Breast epithelium (tissue), 4 donors: ENCODE results near the gene PTP4A1. TPM values are rescaled to one million over a fixed set of nuclear protein-coding genes. Genes with fewer than 3 reads are reported as not detected.
"Not testable (repeated sequence)": the region's sequence is repeated elsewhere in the genome, so short reads cannot be mapped to it uniquely, and the experiment has no call there.

Experiments
- DNase-seq, 2 donors: peaks; one replicate each; pipeline ENCODE4 v3.0.0-alpha.2; 2019; ENCODE audit warnings: low spot score in 2 of 2
- H3K27ac ChIP-seq, 2 donors: fragments of 200-600 bp; sonication (generic) in 1 of 2; one replicate each; pipeline ENCODE4 v1.5.1; 2016 to 2019; ENCODE audit warnings: mild to moderate bottlenecking in 1 of 2
- H3K27me3 ChIP-seq, 2 donors: fragments of 200-600 bp; sonication (generic) in 1 of 2; one replicate each; pipeline versions ENCODE4 v1.5.1 to v1.6.0; 2017 to 2019; ENCODE audit warnings: control low read depth in 1 of 2, mild to moderate bottlenecking in 1 of 2
- H3K36me3 ChIP-seq: fragments of 200-600 bp; one replicate; pipeline ENCODE4 v1.5.1; 2019
- H3K4me1 ChIP-seq, 2 donors: fragments of 200-600 bp; sonication (generic); one replicate each; pipeline ENCODE4 v1.5.1; 2016 to 2019; ENCODE audit warnings: control low read depth in 1 of 2
- H3K4me3 ChIP-seq, 3 donors: fragments of 200-600 bp; sonication (generic); 1 replicate in 2 of 3; 2 replicates in 1 of 3; pipeline ENCODE4 v1.5.1; 2016 to 2019; ENCODE audit warnings: mild to moderate bottlenecking in 3 of 3, moderate library complexity in 2 of 3
- H3K9me3 ChIP-seq, 2 donors: fragments of 200-600 bp; sonication (generic) in 1 of 2; one replicate each; pipeline ENCODE4 v1.5.1; 2016 to 2019; ENCODE audit warnings: control low read depth in 1 of 2
- CTCF ChIP-seq, 3 donors: fragments of 450-650 bp; IDR thresholded peaks; one replicate each; pipeline ENCODE4 v1.5.1; 2016 to 2017; ENCODE audit warnings: antibody characterized with exemption in 3 of 3, mild to moderate bottlenecking in 3 of 3, moderate library complexity in 3 of 3
- POLR2A ChIP-seq: fragments of 450-650 bp; IDR thresholded peaks from one replicate; pipeline ENCODE4 v1.6.1; 2016; ENCODE audit warnings: antibody characterized with exemption, mild to moderate bottlenecking, moderate library complexity
- POLR2AphosphoS5 ChIP-seq, 3 donors: sonication (generic); formaldehyde crosslinking; IDR thresholded peaks; one replicate each; pipeline ENCODE4 v1.6.1; 2017; ENCODE audit warnings: antibody characterized with exemption in 3 of 3
- intact Hi-C: fragments of 100-400 bp; cut with DNase I; formaldehyde crosslinking; loops from one replicate; pipeline ENCODE4 v1.15.1; 2023; ENCODE audit warnings: low total_unique reads
- total RNA-seq, 3 donors: library from RNA; depleted of rRNA; stranded (reverse); fragments of >200 nt; gene quantifications; one replicate each; pipeline ENCODE4 v1.1.0, GENCODE V29; 2016

The PTP4A1 gene
- total RNA-seq, 3 donors from 2014 or later: 22.9 to 38.5 (median 26.9) TPM

DNA sequence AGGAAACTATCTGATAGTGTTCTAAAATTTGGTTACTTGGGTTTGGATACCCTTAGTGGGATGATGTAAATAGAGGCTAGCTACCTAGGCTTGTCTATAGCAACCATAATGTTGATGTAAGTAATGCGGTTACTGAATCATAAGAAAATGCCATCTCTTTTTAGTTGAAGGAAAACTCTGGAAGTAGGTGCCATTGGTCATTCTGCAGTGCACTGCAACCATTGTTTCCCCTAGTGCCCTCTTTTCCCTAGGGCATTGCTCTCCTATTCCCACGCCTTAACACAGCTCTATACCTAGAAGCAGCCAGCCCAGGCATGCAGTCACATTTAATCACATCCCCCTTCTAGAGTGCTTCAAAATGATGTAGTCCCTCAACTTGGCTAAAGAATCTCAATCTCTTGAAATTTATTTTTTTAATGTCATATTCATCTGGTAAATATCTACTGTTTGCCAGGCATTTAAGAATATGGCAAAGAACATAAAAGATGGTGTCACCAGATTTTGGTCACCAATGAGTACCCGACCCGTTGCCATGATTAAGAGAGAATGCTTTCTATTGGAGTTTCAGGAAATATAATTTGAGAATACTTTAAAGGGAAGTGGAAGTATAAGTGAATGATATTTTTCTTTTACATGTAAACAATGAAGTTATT lies 10.4 kb downstream of the PTP4A1 start:
- TF ChIP-seq POLR2A: no peak
- no peak for TF ChIP-seq POLR2AphosphoS5 (IDR thresholded peaks at IDR 0.05)
- no peak for TF ChIP-seq CTCF (IDR thresholded peaks at IDR 0.05)
- Histone ChIP-seq H3K4me3 (no peak overlapping the region), H3K27ac (no peak overlapping the region), H3K9me3 (no peaks in the 10 kb centered on the region), H3K36me3 (peaks cover 6% of the 10 kb centered on the region), H3K27me3 (no peaks in the 10 kb centered on the region), H3K4me1 (no peaks in the 10 kb centered on the region)
- no peak for DNase-seq
- intact Hi-C loops: no loop called here

- no peaks in the 10 kb centered on the region for H3K4me1 ChIP-seq
- no peak overlapping the region for H3K4me3 ChIP-seq
- TF ChIP-seq POLR2A: no peak
- no peak for TF ChIP-seq CTCF (IDR thresholded peaks at IDR 0.05)
- TF ChIP-seq POLR2AphosphoS5 (IDR thresholded peaks at IDR 0.05): no peak
- no peaks in the 10 kb centered on the region for H3K27me3 ChIP-seq
- no peaks in the 10 kb centered on the region for H3K9me3 ChIP-seq
- no peak overlapping the region for H3K27ac ChIP-seq
- intact Hi-C loops: no loop called here
- no peak for DNase-seq
- H3K36me3 ChIP-seq: no peaks in the 10 kb centered on the region
Observed at GRCh38 chr6:63584125-63584514, 11.8 kb downstream of the PTP4A1 start.

DNA sequence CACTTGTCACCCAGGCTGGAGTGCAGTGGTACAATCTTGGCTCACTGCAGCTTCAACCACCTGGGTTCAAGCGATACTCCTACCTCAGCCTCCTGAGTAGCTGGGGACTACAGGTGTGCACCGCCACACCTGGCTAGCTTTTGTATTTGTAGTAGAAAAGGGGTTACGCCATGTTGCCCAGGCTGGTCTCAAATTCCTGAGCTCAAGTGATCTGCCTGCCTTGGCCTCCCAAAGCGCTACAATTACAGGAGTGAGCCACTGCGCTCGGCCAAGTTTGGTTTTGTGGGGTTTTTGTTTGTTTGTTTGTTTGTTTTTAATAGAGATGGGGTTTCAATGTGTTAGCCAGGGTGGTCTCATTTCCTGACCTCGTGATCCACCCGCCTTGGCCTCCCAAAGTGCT lies 12.3 kb downstream of the PTP4A1 start:
- TF ChIP-seq CTCF (IDR thresholded peaks at IDR 0.05): no peak
- TF ChIP-seq POLR2AphosphoS5 (IDR thresholded peaks at IDR 0.05): no peak
- TF ChIP-seq POLR2A: no peak
- Histone ChIP-seq H3K4me3 (no peak overlapping the region), H3K4me1 (no peaks in the 10 kb centered on the region), H3K9me3 (no peaks in the 10 kb centered on the region), H3K27me3 (no peaks in the 10 kb centered on the region), H3K27ac (no peak overlapping the region), H3K36me3 (no peaks in the 10 kb centered on the region)
- no peak for DNase-seq
- intact Hi-C loops: no loop called here

GRCh38 chr6:63585652-63586051 lies 13.4 kb downstream of the PTP4A1 start:
- H3K9me3 ChIP-seq, intact Hi-C loops, H3K4me3 ChIP-seq, H3K4me1 ChIP-seq, H3K27me3 ChIP-seq, H3K36me3 ChIP-seq, DNase-seq, H3K27ac ChIP-seq: not testable (repeated sequence)

DNA sequence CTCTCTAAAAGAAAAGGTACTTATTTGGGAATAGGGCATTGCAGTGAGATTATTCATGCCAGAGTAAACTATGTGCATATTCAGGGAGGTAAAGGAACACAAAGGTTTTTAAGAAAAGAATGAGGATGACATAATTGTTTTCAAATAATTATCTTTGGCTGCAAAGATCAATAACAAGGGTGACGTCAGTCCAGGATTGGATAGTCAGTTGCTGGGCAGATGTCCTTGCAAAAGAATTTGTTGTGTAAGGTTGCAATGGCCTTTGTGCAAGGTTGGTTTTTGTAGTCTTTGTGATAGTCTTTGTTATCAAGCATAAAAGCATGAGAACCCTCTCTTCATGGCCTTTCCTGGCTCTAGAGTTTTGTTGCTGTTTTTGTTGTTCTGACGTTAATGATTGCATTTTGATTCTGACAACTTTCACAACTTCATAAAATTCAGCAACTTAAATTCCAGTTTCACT lies 17.7 kb downstream of the PTP4A1 start:
- no peaks in the 10 kb centered on the region for H3K4me1 ChIP-seq
- H3K9me3 ChIP-seq: no peaks in the 10 kb centered on the region
- DNase-seq: no peak
- no peaks in the 10 kb centered on the region for H3K27me3 ChIP-seq
- H3K4me3 ChIP-seq: no peak overlapping the region
- TF ChIP-seq POLR2AphosphoS5 (IDR thresholded peaks at IDR 0.05): no peak
- no peak for TF ChIP-seq CTCF (IDR thresholded peaks at IDR 0.05)
- no peak for TF ChIP-seq POLR2A
- H3K27ac ChIP-seq: no peak overlapping the region
- H3K36me3 ChIP-seq: no peaks in the 10 kb centered on the region
- intact Hi-C loops: loop anchor here (5.0 kb wide), 1 partner anchor 172 kb away; no protein-coding TSS in a partner anchor
